HG03175 (cell line): Measurements from ENCODE around the gene IL1RAPL2.
"Not testable (repeated sequence)": the region's sequence is repeated elsewhere in the genome, so short reads cannot be mapped to it uniquely, and the experiment has no call there.

Experiments used
- ATAC-seq: cut with Tn5 transposase; IDR thresholded peaks from one replicate; pipeline ENCODE4 v1.9.1; 2021; ENCODE audit warnings: mild to moderate bottlenecking, moderate library complexity; ENCODE audit not compliant: unreplicated experiment

The IL1RAPL2 gene

DNA sequence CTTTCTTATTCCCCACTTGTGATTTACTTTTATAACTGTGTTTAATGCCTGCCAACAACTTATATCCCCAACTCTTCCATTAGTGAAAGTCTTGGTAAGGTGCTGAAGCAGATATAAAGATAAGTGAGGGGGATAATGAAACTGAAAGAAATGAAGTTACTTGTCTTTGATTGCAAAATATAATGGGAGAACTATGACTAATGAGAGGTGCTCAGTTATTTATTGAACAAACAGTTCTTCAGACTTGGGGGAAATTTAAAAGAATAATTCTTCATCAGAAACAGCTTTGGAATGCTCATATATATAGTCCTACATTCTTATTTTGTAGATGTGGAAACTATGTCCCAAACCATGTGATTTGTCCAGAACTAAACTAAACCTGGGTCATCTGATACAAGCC lies 441.0 kb downstream of the IL1RAPL2 start:
- no peak for ATAC-seq

DNA sequence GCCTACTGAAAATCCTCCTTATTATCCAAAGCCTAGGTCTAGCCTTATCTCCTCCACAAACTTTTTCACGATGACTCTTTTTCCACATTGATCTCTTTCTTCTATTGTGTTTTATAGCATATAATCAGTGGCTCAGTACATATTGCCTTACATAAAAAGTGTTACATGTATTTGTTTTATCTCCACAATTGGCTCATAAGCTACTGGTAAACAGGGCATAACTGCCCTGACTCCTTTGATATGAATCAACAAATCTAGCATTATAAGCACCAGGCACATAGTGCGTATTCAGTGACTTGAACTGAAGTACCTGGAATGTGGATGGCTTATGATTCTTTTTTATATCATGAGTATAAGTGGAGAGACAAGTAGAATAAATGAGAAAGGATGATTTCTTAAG lies 447.7 kb downstream of the IL1RAPL2 start:
- no peak for ATAC-seq

DNA sequence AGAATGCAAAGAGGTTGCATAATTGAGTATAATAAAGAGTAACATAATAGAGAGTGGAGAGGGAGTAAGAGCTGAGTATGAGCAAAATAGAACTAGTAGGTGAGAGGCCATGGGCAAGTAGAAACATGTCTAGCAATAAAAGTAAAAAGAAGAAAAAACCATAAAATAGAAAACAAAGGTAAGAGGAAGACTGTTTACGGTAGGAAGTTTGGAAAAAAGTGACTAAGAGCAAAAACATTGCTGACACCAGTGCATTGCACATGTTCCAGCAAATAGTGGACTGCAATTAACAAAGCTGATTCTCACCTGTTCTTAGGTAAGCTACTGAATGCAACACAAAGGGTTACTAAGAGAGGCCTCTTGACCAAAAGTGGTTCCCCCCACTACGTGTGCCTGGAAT lies 451.6 kb downstream of the IL1RAPL2 start:
- no peak for ATAC-seq

DNA sequence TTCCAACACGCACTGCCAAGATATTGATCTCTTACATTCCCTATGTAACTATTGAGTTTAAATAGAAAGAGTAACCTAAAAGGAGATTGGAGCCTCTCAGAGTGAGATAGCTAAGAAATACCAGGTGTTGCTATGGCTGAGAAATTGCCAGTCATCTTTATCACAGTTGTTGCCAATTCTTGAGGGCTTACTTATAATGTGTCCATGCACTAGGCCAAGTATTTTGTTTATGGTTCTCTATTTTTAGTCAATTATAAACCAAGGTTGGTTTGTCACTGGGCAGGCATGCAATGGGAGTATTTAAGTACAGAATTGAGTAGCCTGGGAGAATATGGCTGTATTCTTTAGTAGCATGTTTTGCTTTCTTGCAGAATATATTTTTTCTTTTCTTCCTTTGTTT lies 452.9 kb downstream of the IL1RAPL2 start:
- no peak for ATAC-seq

DNA sequence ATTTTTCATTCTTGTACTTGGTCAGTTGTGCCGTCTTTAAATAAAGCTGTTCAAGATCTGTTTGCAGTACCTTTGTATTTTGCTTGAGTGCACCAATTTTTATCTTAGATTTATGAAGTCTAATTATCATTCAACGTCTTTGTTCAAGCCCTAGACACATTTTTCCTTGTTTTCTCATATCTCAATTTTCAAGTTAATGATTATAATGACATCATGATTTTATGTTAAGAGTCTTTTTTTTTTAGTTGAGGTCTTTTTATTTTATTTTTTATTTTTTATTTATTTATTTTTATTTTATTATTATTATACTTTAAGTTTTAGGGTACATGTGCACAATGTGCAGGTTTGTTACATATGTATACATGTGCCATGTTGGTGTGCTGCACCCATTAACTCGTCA lies 463.0 kb downstream of the IL1RAPL2 start:
- not testable (repeated sequence) for ATAC-seq

DNA sequence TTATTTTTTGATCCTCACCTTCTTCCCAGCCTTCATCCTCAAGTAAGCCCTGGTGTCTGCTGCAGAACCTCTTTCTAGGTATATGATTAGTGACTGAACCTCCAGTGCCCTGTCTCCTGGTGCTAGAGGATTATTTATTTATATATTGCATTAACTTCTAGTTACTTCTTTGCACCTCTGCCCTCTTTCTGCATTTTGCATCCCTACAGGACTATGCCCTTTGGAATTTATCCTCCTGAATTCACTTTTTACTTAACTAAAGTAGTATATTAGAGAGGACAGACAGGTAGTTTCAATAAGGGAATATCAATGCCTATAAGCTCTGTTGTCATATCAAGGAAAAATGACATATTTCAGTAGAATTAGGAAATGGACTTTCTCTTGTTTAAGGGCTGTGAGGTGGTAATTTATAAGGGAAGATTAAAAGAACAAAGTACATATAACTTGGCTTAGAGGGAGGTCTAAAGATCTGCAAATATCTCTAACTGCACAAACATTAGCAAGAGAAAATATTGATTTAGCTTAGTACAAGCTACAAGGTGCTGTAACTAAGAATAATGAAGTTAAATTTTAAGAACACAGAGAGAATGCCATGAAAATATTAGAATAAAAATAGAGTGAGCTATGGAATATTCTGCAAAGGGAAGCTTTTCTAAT lies 472.8 kb downstream of the IL1RAPL2 start:
- ATAC-seq = no peak

DNA sequence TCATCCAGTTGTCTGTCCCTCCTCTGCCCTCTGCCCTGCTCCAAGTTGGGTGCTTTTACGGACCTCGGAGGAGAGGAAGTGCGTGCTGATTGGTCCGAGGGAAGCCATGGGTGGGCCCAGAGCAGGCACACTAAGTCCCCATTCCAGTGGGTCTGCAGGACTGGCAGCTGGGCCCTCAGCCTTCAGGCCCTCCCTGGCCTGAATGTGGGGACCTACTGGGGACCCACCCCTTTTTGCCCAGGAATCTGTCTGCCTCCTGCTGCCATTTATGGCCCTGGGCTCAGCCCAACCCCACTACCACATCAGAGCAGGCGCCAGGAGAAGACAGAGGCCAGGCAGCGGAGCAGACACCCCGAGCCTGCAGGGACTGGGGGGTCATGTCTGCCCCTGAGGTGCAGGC lies 484.9 kb downstream of the IL1RAPL2 start:
- no peak for ATAC-seq

DNA sequence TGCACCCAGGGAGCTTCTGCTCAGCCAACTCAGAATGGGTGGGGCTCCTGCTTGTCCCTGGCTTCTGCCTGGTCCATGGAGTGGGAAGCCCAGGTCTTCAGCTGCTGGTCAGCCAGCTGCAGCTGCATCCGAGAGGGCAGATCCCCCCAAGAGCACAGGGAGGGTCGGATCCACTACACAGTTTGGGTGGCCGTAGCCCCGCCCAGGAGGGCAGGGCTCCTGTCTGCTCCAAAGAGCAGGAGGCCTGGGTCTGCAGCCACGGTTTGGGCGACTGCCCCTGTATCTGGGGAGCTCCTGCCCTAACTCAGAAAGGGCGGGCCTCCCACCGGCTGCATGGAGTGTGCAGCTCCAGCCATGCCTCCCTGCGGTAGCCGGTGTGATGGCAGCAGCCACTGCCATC lies 485.4 kb downstream of the IL1RAPL2 start:
- ATAC-seq = no peak

DNA sequence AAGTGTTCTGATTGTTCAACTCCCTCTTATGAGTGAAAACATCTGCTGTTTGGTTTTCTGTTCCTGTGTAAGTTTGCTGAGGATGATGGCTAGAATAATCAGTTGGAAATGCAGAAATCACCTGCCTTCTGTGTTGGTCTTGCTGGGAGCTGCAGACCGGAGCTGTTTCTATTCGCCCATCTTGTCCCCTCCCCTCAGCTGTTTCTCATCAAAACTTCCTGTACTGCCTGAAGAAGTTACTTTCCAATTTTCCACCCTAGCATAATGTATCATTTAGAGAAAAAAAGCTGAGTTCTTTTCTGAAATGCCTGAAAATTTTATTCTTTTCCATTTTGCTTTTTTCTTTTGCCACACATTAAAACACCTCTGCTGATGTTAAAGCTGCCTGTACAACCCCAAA lies 486.9 kb downstream of the IL1RAPL2 start:
- no peak for ATAC-seq

DNA sequence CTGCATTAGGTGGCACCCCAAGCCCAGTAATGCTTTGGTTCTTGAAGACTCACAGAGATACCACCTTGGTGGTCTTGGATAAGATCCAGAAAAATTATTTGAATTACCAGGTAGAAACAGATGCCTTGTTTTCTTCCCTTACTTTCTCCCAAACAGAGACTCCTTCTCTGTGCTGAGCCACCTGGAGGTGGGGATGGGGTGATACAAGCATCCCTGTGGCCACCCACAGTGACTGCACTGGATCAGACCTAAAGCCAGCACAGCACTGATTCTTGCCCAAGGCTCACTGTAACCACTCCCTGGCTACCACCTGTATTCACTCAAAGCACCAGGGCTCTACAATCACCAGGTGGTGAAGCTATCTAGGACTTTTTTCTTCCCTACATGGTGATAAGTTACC lies 497.7 kb downstream of the IL1RAPL2 start:
- ATAC-seq = no peak

DNA sequence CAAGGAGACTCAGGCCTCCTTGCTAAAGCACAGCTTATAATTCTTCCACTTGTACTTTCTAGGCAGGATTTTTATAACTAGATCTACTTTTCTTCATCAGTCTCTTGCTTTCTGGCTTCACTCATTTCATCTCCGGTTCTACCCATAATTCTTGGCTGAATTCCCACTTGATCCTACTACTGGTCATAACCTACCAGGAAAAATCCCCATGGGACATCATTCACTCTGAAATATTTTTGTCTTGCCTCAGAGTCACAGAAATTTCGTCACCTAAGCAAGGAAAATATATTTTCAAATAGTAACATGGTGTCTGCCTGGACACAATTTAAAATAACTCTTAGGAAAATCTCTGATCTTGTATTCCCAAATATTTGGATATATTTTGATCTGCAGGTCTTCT lies 532.2 kb downstream of the IL1RAPL2 start:
- ATAC-seq = no peak

DNA sequence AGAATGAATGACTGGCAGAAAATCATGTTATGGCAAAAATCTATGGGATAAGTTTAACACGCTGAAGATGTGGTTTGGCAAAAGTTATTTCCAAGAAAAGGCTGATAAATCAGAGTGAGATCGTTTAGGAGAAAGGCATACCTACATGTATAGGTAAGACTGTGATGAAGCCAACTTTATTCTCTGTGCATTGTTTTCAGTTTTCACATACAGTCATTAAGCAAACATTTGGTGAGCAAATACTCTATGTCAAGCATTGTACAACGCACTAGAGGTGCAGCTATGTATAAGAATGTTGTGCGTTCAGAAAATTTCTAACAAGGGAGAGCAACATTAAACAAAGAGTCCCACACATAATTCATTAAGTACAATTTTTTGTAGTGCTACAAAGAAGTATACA lies 532.8 kb downstream of the IL1RAPL2 start:
- ATAC-seq = no peak

DNA sequence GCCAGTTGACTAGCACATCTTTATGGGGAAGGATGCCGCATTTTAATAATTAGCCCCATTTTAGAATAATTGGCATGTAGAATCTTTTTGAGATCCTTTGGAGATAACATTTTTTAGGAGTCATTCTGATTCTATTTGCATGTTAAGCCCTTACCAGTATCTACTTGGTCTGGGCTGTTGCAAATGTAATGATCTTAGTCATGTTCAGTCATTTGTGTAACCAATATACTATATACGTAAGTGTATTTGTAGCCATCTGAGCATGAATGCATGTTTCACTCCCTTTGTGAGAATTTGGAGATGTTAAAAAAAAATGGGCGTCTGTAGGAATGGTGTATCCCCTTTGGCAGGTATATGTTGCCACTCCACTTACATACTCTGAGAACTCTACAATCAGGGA lies 535.4 kb downstream of the IL1RAPL2 start:
- ATAC-seq = no peak

DNA sequence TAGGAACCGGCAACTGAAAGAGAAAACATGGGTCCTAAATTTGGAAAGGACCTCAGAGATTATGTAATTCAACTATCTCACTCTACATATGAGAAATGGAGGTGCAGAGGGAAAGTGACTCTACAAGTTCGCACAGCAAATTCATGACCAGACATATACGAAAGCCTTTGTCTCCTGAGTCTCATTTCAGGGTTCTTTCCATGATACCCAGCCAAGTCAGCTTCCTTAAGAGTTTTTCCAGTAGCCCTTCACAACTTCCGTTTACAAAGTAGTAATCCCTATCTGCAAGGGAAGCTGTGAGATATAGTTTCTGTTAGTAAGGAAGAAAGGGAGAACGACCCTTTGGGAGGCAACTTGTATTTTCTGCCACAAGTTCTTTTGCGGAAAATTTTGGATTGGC lies 543.9 kb downstream of the IL1RAPL2 start:
- no peak for ATAC-seq

DNA sequence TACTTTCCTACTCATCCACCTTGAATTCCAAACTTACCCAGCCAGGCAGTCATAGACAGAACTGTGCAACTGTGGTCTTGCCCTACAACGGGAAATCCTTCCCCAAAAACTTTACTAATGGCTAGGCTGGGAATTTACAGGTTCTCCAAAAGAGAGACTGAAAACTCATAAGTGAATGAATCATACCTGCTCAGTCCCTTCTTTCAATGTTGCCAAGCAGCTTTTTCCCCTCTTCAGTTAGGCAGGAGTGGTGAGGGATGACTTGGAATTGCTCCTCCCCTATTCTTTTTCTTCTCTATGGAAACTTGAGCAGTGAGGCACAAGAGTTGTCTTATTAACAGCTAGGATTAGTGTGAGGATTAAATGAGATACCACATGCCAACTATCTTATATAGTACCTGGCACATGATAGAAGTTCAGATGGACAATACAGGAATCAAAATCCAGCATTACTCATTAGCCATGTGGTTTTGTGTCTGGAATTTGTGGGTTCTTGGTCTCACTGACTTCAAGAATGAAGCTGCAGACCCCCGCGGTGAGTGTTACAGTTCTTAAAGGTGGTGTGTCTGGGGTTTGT lies 548.6 kb downstream of the IL1RAPL2 start:
- no peak for ATAC-seq

DNA sequence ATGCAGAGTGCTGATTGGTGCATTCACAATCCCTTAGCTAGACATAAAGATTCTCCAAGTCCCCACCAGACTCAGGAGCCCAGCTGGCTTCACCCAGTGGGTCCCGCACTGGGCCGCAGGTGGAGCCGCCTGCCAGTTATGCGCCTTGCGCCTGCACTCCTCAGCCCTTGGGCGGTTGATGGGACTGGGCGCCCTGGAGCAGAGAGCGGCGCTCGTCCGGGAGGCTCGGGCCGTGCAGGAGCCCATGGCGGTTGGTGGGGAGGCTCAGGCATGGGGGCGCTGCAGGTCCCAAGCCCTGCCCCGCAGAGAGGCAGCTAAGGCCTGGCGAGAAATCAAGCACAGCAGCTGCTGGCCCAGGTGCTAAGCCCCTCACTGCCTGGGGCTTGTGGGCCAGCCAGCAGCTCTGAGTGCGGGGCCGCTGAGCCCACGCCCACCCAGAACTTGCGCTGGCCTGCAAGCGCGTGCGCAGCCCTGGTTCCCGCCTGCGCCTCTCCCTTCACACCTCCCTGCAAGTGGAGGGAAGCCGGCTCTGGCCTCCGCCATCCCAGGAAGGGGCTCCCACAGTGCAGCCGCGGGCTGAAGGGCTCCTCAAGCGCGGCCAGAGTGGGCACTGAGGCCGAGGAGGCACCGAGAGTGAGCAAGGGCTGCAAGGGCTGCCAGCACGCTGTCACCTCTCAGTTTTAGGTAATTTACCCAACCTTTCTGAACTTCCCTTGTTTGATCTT lies 549.8 kb downstream of the IL1RAPL2 start:
- ATAC-seq = not testable (repeated sequence)

DNA sequence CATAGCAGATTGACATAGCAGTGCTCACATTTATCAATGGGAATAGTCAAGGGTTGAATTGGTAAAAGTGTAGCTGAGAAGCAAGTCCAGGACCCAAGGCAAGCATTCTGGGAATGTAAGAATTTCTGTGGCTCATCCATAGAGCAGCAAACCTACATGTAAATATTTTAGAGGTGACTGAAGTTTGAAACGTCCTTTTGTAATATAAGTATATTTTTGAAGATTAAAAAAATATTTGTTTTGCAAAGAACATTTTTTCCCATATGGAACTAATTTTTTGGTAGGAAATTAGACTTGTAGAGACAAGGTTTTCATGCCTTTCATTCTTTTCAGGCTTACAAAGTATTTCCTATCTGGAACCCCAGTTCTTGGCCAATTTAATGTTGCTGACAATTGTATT lies 550.5 kb downstream of the IL1RAPL2 start:
- no peak for ATAC-seq

DNA sequence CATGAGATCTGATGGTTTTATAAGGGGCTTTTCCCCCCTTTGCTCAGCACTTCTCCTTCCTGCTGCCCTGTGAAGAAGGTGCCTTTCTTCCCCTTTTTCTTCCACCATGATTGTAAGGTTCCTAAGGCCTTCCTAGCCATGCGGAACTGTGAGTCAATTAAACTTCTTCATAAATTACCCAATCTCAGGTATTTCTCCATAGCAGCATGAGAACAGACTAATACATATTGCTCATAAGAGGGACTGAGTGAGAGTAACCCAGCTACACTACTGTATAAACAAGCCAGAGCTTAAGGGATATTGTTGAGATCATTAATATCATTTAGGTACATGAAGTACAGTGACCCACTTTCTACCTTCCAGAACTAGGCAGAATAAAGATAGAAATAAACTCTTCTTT lies 551.6 kb downstream of the IL1RAPL2 start:
- no peak for ATAC-seq

DNA sequence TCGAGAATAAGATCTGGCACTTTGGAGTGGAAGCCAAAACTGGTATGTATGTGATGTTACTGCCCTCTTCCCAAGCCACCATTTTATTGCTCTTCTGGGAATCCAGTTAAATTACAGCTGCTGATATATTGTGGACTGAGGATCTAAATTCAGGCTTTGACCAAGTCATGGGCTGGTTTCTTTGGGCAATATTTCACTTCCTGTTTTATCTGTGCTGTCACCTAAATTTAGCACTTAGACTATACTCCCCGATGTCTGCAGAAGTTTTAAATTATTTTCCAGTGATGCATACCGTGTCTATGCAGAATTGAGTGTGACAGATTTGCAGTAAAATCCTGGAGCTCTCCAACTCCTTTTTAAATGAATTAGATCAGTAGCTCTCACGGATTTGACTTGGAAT lies 554.5 kb downstream of the IL1RAPL2 start:
- ATAC-seq = no peak

DNA sequence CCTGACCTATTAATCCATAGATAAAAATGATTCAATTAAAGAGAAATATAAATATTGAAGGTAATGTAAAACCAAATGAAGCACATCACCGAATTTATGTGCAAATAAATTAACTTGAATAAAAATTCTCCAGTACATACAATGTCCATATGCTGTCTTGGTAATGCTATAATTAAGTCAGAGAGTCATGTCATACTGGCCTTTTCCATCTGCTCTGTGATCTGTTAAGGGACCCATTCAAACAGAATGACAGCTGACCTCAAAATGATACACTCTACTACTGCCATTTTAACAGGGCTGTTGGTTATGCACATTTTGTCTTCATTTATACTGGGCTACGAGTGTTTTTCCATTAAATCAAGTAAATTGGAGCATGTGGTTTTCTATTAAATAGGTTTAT lies 555.2 kb downstream of the IL1RAPL2 start:
- no peak for ATAC-seq

DNA sequence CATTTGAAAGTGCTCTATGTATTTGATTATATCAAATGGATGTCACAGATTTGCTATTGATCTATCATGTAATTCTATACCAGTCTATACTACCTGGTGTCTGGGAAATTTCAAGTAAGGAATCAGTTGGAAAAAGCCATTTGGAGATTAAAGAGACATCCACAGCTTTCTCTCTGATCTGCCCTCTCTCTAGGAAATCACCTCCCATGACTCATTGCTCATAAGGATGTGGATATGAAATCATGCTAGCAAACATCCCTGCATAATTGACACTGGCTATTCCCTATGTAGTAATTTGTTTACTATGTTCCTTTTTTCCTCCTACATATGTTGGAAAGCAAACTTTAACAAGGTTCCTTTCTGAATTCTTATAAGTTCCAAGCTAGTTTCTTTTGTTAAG lies 560.2 kb downstream of the IL1RAPL2 start:
- ATAC-seq = no peak

DNA sequence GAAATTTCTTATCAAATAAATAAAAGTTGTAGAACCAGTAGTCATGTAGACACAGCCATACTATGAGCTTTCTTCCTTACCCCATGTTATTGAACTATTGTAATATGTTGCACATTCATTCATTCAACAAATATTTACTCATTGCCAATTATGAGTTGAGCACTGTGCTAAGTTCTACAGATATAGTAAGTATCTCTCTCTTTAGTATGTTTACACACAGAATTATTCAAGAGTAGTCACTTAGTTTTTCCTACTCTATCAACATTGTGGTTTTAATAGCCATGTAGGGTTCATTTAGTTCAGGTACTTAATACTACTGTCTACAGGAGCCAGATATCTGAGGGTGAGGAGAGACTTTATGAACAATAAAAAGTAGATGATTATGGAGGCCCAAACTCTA lies 568.3 kb downstream of the IL1RAPL2 start:
- ATAC-seq = no peak
